GM10266 (cell line): ENCODE measurements around the gene DYNLT2B.
"Not testable (repeated sequence)": the region's sequence is repeated elsewhere in the genome, so short reads cannot be mapped to it uniquely, and the experiment has no call there.

Source experiments
- DNase-seq: peaks from one replicate; pipeline ENCODE4 v3.0.0; 2012; ENCODE audit errors: extremely low spot score
- CTCF ChIP-seq: IDR thresholded peaks from 2 replicates; pipeline ENCODE4 v1.5.1; 2012; ENCODE audit warnings: mild to moderate bottlenecking, low read depth; ENCODE audit not compliant: control insufficient read depth, insufficient read depth; ENCODE audit errors: missing control alignments

The DYNLT2B gene

GRCh38 chr3:196351541-196351940 is 33.5 kb upstream of the DYNLT2B start:
- TF ChIP-seq CTCF, result no peak
- DNase-seq, result no peak

GRCh38 chr3:196350067-196350466 is 32.0 kb upstream of the DYNLT2B start:
- no peak for DNase-seq
- TF ChIP-seq CTCF, result no peak

- DNase-seq, result no peak
- no peak for TF ChIP-seq CTCF
These were observed 30.7 kb upstream of the DYNLT2B start for GRCh38 chr3:196348698-196349097.

- TF ChIP-seq CTCF, result no peak
- DNase-seq, result peak; percentile 42
These were observed 26.6 kb upstream of the DYNLT2B start for GRCh38 chr3:196344663-196345062.

GRCh38 chr3:196343917-196344316 is 25.9 kb upstream of the DYNLT2B start:
- not testable (repeated sequence) for DNase-seq

- no peak for TF ChIP-seq CTCF
- DNase-seq, result no peak
These were observed 23.1 kb upstream of the DYNLT2B start for GRCh38 chr3:196341137-196341536.

- DNase-seq, result peak; percentile 51
- TF ChIP-seq CTCF, result no peak
These were observed 22.4 kb upstream of the DYNLT2B start for GRCh38 chr3:196340466-196340865.

- no peak for TF ChIP-seq CTCF
- no peak for DNase-seq
These were observed 21.6 kb upstream of the DYNLT2B start for GRCh38 chr3:196339493-196340254.
